HG03457 (cell line): Measurements from ENCODE around the gene OTC.

Experiments used
- ATAC-seq: cut with Tn5 transposase; IDR thresholded peaks from one replicate; pipeline ENCODE4 v1.9.1; 2021; ENCODE audit warnings: moderate number of reproducible peaks; ENCODE audit not compliant: unreplicated experiment

Gene OTC

GRCh38 chrX:38352362-38352761 is at the start of gene OTC:
Gene OTC (plus strand): TSS chrX:38352604. CDS start chrX:38352697, 93 bp downstream.
- no peak for ATAC-seq

- no peak for ATAC-seq
These were observed 48.4 kb upstream of the OTC start for GRCh38 chrX:38304010-38304409.

GRCh38 chrX:38305971-38306370 is 46.4 kb upstream of the OTC start:
- ATAC-seq: no peak

GRCh38 chrX:38311743-38312142 is 40.7 kb upstream of the OTC start:
- no peak for ATAC-seq

- no peak for ATAC-seq
These were observed 40.0 kb upstream of the OTC start for GRCh38 chrX:38312436-38312835.

- ATAC-seq: no peak
These were observed 39.2 kb upstream of the OTC start for GRCh38 chrX:38313190-38313589.

- ATAC-seq: no peak
These were observed 37.2 kb upstream of the OTC start for GRCh38 chrX:38315186-38315585.

GRCh38 chrX:38318196-38318595 is 34.2 kb upstream of the OTC start:
- ATAC-seq: no peak

- ATAC-seq: no peak
These were observed 33.8 kb upstream of the OTC start for GRCh38 chrX:38318606-38319005.

- ATAC-seq: no peak
These were observed 31.6 kb upstream of the OTC start for GRCh38 chrX:38320819-38321218.

GRCh38 chrX:38326086-38326485 is 26.3 kb upstream of the OTC start:
- no peak for ATAC-seq

GRCh38 chrX:38327007-38327774 is 25.2 kb upstream of the OTC start, which contains the start of gene RPGR:
Gene RPGR (minus strand): TSS chrX:38327509. CDS start chrX:38327367, 142 bp downstream.
- peak; percentile 95 for ATAC-seq

GRCh38 chrX:38327775-38328081 is 24.7 kb upstream of the OTC start:
- no peak for ATAC-seq

- no peak for ATAC-seq
These were observed 19.9 kb upstream of the OTC start for GRCh38 chrX:38332505-38332904.

- no peak for ATAC-seq
These were observed 17.0 kb upstream of the OTC start for GRCh38 chrX:38335382-38335781.

- no peak for ATAC-seq
These were observed 15.7 kb upstream of the OTC start for GRCh38 chrX:38336538-38337240.

GRCh38 chrX:38341442-38341841 is 11.0 kb upstream of the OTC start:
- no peak for ATAC-seq

- no peak for ATAC-seq
These were observed 9.3 kb upstream of the OTC start for GRCh38 chrX:38342853-38343778.

GRCh38 chrX:38346150-38346549 is 6.3 kb upstream of the OTC start:
- ATAC-seq: no peak

GRCh38 chrX:38347136-38347535 is 5.3 kb upstream of the OTC start:
- no peak for ATAC-seq

GRCh38 chrX:38351346-38351745 is 1.1 kb upstream of the OTC start:
- ATAC-seq: no peak
